Measurements from ENCODE around the gene METTL17.
"Not testable (repeated sequence)": the region's sequence is repeated elsewhere in the genome, so short reads cannot be mapped to it uniquely, and the experiment has no call there.

The METTL17 gene

DNA sequence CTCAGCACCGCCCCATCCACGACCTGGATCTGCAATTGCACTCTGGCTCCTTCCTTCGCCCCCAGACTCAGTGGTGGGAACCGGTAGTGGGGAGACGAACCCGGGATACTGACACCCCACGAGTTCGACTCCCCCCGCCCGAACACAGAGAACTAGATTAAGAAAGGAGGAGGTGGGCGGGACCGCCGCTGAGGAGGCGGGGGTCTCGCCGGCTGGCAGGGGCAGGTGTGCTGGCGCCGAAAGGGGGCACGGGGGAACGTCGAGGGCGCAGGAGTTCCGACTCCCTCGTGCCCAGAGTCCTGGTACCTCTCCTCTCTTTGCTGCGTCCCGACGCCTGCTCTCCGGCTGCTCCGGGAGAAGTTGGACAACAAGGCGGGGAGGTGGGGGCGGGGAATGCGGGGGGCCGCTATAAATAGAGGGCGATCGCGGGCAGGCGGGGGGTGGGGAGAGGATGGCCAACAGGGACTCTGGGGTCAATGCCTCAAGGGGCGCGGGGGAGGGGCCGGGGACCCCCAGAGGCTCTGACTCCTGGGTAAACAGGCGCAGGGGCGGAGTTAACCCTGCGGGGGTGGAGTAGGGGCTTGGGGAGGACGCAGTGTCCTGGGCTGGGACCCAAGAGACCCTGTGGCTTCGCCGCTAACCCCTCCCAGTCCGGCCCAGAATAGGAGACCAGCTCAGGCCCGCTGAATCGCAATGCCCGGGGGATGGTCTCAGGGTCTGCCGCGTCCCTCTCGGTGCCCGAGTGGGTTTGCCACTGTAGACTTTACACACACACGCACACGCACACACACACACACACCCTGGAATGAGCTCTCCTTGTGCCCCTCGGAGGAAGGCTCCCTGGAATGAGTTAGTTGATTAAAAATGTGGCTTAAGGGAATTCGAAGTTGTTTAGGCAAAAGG is 35.8 kb downstream of the METTL17 start:
- DNase-seq, result no peak

DNA sequence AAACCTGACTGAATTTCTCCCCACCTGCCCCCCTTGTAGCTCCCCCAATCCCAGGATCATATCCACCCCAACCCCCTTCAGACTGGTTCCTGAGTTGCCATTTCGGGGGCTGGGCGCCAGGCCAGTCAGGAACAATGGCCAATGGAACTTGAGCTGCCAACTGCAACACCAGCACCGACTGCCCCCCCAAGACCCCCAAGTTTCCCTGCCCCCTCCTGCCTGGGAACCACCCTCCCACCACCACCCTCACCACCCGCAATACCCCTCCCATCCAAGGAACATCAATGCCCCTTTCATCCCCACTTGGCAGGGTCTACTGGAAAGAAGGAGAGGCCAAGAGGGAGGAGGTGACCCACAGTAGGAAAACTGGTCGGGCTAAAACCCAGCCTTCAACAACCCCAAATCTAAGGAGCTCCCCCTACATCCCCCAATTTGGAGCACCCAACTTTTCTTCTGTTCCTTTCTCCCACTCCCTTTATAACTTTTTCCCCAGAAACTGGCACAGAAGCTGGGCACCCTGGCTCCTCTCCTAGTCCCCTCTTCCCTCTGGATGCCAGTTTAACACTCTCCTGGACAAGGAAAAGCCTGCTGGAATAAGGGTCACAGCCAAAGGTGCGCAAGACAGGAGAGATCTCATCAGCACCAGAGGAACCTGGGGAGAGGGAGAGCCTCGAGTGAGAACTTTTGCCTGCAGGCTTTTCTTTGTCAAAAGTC is 36.7 kb downstream of the METTL17 start:
- DNase-seq, result no peak

DNA sequence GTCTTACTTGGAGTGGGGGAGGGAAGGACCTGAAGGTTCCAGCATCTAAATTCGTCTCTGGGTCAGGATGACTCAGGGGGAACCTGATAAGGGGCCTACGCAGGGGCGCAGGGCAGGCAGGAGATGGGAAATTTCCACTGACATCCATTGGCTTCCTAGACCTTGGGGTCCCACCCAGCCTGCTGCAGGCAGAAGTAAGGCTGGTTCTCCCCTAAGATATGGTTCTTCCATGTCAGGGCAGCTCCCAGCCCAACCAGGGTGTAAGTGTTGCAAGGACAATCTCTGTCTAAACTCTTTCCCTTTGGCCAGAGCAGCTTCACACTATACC is 37.2 kb downstream of the METTL17 start:
- DNase-seq, result no peak

DNA sequence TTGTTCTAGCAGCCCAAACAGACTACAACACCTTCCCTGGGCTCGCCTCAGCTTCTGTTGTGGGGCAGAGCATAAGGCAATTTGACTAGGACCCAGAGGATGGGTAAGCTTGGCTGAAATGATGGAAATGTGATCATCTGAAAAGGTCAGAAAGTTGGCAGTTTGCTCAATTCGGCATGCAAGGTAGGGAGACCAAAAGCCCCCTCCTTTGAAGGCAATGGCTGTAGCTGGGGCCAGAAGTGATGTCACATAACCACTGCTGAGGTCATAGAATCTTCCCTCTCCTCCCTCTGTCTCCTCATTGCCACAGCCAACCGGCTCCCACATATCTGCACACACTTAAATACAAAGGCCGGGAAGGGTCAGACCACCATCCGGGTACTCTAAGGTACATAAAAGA is 40.1 kb downstream of the METTL17 start, which contains the start of gene TPPP2:
TSS of gene TPPP2 (plus strand) at position 301 of the 400 bp plus-strand sequence. CDS start 365 bp downstream, outside the sequence.
- DNase-seq, result no peak

DNA sequence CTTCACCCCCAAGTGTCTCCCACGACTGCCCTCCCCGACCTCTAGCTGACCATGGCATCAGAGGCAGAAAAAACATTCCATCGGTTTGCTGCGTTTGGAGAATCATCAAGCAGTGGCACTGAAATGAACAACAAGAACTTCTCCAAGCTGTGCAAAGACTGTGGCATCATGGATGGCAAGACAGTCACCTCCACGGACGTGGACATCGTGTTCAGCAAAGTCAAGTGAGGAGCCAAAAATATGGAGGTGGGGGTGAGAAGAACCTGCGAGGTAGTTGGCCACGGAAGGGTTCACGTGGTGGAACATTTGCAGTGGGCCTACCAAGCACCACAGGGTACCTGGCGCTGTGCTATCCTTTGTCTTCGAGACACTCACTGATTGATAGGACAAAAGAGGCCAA is 40.8 kb downstream of the METTL17 start:
- no peak for DNase-seq

DNA sequence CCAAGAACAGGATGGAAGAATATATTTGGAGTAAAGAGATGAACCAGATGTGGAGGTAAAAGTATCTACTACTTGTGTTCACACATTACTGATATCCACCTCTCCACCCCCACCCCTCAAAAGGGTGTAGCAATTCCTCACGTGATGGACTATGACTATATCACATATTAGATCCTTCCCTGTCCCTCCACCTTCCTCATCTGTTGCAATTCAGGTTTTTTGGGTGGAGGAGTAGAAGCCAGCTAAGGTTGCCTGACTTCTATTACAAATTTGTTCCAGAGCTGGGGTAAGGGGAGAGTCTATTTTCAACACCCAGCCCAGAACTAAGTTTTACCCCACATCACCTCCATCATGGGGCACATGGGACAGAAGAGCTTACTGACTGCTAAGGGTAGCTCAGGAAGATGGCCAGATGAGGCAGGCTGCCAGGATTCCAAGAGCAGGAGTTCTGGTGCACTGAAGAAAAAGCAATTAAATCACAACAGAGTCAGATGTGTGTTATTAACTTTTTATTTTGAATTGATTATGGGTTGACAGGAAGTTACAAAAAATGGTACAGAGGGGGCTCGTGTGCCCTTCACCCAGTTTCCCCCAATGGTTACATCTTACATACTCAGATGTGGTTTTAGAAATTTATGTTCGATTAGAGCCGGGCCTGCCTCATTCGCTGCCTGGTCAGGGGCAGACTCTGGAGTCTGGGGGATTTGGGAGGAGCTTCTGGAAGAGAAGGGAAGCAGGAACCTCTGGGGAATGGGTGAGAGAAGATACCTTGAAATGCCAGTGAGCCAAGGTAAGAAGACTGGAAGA is 42.7 kb downstream of the METTL17 start:
- no peak for DNase-seq

DNA sequence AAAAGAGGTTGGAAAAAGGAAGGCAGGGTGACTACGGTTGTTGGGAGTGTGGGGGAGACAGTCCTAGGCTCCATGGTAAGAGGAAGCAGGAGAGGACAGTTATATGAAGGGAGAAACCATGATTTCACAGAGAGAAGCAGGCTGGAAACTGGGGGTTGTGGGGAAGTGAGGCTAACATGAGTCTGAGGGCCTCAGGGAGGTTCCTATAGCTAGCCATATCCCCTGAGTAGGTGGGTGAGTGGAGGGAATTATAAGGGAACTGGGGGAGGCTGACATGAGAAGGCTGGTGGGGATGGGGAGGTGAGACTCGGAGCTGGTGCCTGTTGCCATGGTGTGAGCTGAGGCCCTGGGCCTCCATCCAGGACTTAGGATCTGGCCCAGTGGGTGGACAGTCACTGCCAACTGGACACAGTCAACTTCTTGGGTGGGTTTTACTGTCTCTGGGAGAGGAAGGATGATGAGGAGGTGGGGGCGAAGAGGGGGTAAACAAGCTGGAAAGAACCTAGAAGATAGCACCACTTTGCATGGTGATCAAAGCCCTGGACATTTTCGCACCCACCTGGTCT is 43.4 kb downstream of the METTL17 start:
- no peak for DNase-seq

DNA sequence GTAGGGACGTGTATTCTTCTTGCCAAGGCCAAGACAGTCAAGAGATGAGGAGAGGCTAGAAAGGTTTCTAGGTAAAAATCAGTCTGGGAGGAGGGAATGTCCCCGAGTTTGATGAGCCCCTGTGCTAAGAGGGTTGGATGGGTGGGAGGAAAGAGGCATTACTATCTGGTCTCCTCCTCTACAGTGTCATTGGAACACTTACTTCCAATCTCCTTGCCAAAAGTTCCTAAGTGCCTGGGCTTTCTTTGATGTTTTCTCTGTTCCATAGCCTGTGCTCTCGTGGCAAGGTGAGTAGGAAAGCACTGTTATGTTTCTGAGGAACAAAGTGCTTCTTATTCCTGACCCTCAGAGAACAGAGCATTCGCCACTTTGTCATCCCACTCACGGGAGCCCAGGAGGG is 44.9 kb downstream of the METTL17 start, which contains the start of gene RNASE13:
TSS of gene RNASE13 (minus strand) at position 101 of the 400 bp plus-strand sequence. CDS start 519 bp downstream, outside the sequence.
- no peak for DNase-seq

DNA sequence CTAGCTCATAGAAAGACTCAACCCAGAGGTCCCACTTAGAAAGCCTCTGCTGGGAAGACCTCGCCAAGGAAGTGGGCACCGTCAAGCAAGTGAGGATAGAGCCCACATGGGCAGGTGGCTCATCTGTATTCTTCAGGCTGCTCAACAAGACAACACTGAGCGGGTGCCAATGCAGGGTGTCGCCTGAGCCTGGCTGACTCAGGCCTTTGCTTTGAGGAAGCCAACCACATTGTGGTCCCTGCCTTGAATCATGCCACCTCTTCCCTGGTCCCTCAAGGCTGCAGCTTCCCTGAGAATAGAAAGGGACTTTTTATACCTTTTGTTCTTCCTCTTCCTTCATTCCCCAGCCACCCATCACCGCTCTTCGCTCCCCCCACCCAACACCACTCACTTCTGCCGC is 47.0 kb downstream of the METTL17 start:
- DNase-seq, result no peak

DNA sequence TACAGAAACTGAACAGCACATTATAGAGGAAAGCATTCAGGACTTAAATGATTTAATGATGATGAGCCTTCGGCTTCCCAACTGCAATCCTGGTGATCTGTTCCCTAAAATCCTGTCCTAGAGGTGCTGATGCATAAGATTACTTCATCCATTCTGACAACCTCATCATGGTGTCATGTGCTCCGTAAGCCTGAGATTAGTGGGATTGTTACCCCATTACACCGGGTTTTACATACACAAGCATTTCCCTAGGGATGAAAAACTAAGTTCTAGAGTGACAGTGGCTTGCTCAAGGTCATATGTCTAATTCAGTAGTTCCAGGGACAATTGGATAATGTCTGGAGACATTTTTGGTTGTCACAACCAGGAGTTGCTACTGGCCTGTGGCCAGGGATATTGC is 47.4 kb downstream of the METTL17 start:
- no peak for DNase-seq

DNA sequence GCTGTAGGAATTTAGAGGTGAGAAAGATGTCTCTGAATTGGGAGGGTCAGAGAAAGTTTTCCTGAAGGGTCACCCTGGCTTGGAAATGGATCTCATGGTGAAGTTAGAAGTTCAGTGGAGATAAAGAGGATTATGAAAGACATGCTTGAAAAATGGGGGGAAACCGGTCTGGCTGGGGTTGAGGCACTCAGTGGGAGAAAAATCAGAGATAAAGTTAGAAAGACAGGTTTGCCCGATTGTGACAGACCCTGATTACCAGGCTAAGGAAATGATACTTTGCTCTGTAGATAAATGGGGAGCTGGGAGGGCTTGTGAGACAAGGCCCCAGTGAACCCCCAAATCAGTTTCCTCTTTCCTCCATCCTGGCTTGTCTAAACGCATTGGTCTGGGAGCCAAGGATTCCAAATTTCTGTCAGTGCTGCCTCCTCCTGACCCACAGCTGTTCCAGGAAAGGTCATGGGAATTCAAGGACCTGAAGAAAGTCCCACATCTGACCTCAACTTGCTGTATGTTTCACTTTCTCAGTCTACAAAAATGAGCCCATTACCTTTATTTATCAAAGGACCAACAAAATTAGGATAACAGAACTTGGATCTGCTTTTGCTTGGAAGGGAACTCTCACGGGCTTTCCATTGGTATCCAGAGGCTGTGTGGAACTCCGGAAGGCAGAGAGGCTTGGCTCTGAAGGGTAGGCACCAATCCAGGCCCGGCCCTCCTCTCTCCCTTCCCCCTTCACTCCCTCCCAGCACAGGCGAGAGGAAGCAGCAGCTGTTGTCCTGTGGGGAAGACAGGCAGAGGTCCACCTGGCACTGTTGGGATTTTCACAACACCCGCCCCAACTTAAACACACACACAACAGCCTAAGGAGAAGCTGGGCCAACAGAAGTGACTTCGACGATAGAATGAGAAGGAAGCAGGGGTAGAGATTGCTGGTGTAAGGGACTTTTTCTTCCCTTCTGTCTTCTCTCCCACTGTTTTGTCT is 49.0 kb downstream of the METTL17 start:
- DNase-seq, result no peak

DNA sequence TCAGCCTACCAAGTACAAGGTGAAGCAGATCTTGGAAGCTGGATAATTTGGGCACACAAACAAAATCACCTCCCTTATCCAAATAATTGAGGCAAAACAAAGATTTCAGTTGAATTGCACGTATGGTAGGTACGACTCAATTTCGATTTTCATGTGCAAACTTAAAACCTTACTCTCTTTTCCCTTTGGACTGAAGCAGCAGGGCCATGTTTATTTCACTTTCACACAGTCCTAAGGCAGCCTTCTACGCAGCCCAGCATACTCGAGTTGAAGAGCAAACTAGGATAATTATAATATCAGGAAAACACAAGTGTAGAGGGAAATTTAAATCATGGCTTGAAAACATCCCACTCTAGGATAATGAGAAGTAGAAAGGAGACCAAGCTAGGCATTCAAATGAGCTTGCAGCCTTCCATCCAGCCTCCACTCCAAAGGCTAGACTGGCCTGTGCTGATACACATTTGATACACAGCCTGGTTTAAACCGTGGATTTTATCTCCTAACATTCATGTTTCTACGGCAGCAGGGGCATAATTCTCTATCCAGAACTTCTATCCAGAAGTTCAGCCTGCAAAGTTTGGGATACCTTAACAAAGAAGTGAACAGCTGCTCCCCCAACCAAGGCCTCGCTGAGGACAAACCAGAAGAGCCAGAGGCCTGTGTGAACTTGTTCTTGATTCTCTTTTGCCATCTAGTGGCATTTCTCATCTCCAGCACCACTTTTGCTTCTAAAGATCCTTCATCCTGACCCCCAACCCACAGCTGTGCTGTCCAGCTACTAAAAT is 50.0 kb downstream of the METTL17 start:
- peak; percentile 63 for DNase-seq

DNA sequence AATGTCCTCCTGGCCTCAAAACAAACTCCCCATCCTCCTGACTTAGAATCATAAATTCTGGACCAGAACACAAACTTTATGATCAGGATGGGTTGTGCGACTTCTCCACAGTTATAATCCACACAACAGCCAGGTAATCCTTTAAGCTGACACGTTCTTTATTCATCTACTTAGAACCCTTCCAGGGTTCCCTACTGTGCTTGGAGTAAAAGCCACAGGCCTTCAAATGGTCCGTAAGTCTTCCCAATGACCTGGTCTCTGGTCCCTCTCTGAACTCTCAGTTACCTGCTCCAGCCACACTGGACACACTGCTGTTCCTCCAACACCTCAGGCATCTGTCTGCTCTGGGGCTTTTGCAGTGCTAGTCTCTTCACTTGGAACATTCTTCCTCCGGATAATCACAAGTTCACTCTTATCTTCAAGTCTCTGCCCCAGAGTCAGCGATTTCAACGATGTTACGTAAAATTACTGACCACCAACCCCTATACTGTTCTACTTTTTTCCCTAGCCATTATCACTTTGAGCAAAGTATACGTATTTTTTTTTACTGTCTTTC is 50.7 kb downstream of the METTL17 start:
- no peak for DNase-seq

DNA sequence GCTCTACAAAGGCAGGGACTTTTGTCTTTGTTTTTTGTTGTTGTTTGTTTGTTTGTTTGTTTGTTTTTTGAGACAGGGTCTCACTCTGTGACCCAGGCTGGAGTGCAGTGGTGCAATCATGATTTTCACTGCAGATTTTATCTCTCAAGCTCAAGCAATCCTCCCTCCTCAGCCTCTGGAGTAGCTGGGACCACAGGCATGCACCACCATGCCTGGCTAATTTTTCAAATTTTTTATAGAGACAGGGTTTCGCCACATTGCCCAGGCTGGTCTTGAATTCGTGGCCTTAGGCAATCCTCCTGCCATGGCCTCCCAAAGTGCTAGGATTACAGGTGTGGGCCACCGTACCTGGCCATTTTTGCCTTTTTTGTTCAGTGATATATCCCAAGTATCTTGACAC is 51.2 kb downstream of the METTL17 start:
- not testable (repeated sequence) for DNase-seq

DNA sequence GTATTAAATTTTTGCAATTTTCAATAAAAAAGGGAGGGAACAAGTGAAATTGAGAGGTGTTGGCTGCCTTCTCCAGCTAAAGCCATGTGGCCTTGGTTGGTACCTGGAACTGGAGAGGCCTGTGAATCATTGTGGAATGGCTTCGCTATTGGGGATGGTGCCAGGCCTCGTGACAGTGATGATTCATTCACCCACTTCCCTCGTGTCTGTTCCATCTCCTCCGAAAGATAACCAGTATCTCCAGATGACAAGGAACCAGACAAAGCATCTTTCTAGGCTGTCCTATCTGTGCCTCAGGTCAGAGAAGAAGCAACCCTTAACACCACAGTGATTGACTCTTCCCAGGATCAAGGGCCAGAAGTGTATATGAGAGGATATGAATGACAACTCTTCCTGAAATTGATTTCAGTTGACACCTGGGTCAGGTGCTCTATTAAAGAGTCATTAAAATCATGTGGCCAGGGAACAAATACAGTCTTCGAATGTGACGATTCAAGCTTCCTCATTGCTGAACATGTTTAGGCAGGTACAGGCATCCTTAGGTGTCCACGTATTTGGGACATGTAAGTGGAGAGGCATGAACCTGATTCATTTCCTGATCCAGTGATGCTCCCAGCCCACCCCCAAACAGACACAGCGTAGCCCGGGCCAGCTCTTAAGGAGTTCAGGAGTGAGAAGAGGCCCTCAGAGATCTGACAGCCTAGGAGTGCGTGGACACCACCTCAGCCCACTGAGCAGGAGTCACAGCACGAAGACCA is 52.1 kb downstream of the METTL17 start, which contains the start of gene RNASE7:
TSS of gene RNASE7 (plus strand) at position 687 of the 758 bp plus-strand sequence. CDS start 631 bp downstream, outside the sequence.
- no peak for DNase-seq

DNA sequence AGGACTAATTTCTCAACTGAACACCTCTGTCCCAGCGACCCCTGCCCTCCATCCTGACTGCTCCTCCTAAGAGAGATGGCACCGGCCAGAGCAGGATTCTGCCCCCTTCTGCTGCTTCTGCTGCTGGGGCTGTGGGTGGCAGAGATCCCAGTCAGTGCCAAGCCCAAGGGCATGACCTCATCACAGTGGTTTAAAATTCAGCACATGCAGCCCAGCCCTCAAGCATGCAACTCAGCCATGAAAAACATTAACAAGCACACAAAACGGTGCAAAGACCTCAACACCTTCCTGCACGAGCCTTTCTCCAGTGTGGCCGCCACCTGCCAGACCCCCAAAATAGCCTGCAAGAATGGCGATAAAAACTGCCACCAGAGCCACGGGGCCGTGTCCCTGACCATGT is 53.1 kb downstream of the METTL17 start:
- no peak for DNase-seq

DNA sequence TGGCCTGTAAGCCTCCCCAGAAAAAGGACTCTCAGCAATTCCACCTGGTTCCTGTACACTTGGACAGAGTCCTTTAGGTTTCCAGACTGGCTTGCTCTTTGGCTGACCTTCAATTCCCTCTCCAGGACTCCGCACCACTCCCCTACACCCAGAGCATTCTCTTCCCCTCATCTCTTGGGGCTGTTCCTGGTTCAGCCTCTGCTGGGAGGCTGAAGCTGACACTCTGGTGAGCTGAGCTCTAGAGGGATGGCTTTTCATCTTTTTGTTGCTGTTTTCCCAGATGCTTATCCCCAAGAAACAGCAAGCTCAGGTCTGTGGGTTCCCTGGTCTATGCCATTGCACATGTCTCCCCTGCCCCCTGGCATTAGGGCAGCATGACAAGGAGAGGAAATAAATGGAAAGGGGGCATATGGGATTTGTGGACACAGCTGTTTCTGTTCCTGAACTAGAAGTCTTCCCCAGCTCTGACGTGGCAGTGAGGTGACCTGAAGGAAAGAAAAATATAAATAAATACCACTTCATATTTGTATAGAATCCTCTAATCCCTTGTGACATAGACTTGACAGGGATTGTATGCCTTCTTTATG is 53.7 kb downstream of the METTL17 start:
- no peak for DNase-seq

DNA sequence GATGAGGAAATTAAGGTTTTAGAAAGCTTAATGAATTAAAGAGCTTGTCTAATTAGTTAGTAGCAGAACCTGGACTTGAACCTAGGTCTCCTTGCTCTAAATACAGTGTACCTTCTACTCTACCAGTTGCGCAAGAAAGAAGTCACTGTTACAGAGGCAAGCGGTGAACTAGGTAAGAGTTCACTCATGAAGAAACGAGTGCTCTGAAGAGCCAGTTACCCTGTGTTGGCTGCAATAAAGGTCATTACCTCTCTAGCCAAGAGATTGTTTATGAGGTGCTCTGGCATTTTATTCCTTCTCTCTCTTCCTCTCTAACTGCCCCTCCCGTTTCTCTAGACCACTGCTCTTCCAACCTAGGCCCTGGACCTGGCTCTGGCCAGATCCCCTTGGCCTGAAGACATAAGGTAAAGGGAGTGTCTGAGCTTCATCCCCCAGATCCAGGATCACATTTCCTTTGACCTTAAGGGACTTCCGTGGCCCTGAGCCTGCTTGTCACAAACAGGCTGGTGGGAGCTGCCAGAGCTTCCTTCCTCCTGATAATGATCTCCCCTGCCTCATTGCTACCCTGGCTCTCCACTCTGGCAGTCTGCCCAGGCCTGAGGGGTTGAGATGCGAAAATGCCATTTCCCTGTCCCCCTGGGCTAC is 54.3 kb downstream of the METTL17 start:
- peak; percentile 81 for DNase-seq
